GM23338 (cell line): ENCODE results near the gene ABHD14A.

Experiments
- CREB1 ChIP-seq: fragments of 250-450 bp; sonication (Bioruptor Pico); IDR thresholded peaks from 2 replicates; pipeline ENCODE4 v1.5.0; 2020; ENCODE audit warnings: low read depth, mild to moderate bottlenecking, moderate library complexity
- CTCF ChIP-seq, 2 experiments: fragments of 200-600 bp in 1 of 2; sonication (generic) in 1 of 2; conservative IDR thresholded peaks; 2 replicates each; pipeline versions ENCODE4 v1.5.1 to v1.6.1; 2016 to 2017; ENCODE audit warnings: antibody characterized with exemption in 2 of 2, low read depth in 2 of 2, mild to moderate bottlenecking in 2 of 2, moderate library complexity in 1 of 2
- ETS1 ChIP-seq: IDR thresholded peaks from 2 replicates; pipeline ENCODE4 v1.6.1; 2016; ENCODE audit warnings: antibody characterized with exemption
- EZH2 ChIP-seq: fragments of 200-600 bp; sonication (generic); IDR thresholded peaks from one replicate; pipeline ENCODE4 v1.8.0; 2017; ENCODE audit warnings: antibody characterized with exemption, mild to moderate bottlenecking, low read depth; ENCODE audit not compliant: unreplicated experiment
- EZH2phosphoT487 ChIP-seq: fragments of 200-600 bp; sonication (generic); IDR thresholded peaks from one replicate; pipeline ENCODE4 v1.8.1; 2018; ENCODE audit warnings: antibody characterized with exemption; ENCODE audit not compliant: unreplicated experiment
- JUNB ChIP-seq: IDR thresholded peaks from one replicate; pipeline ENCODE4 v1.6.1; 2016; ENCODE audit warnings: antibody characterized with exemption; ENCODE audit not compliant: unreplicated experiment
- POLR2AphosphoS5 ChIP-seq: IDR thresholded peaks from 2 replicates; pipeline ENCODE4 v1.6.1; 2016; ENCODE audit warnings: antibody characterized with exemption, low read depth
- REST ChIP-seq: IDR thresholded peaks from one replicate; pipeline ENCODE4 v1.6.1; 2018; ENCODE audit warnings: antibody characterized with exemption; ENCODE audit not compliant: unreplicated experiment
- STAT1 ChIP-seq: IDR thresholded peaks from one replicate; pipeline ENCODE4 v1.6.1; 2016; ENCODE audit warnings: antibody characterized with exemption; ENCODE audit not compliant: unreplicated experiment
- ZNF114 ChIP-seq: fragments of 250-450 bp; sonication (Bioruptor Pico); IDR thresholded peaks from 2 replicates; pipeline ENCODE4 v1.5.0; 2020; ENCODE audit warnings: mild to moderate bottlenecking, moderate library complexity
- ZNF331 ChIP-seq: fragments of 250-450 bp; sonication (Bioruptor Pico); IDR thresholded peaks from 2 replicates; pipeline ENCODE4 v1.5.0; 2020; ENCODE audit warnings: low read depth, mild to moderate bottlenecking, moderate library complexity
- ZNF462 ChIP-seq: fragments of 250-450 bp; sonication (Bioruptor Pico); IDR thresholded peaks from 2 replicates; pipeline ENCODE4 v1.5.0; 2020; ENCODE audit warnings: mild to moderate bottlenecking, moderate library complexity

DNA sequence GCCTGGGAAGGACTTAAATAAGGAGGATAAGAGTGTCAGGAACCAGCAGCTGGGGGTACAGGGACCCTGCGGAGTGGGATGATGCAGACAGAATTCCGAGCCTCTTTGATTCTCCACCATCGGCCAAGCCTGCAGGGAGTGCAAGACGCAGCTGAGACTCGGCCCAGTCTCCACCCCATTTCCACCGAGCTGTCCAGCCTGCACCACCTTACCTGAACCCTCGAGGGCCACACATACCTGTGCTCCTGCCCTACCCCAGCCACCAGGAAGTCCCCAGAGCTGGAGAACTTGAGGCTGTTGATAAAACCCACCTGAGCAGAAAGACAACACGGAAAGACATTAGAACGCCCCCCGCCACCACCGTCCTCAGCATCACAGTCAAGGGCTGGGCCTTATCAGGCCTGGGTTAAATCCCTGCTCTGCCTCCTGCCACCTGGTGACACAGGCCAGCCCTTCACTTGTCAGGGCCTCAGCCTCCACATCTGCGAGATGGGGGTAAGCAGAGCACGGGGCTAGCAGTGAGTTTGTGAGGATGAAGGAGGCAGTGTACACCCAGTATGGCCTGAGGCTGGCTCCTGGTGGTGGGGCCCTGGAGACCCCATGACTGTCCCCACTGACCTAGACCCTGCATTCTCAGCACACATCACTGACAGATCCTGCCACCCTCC, 41.3 kb upstream of the ABHD14A start:
- TF ChIP-seq CTCF (conservative IDR thresholded peaks at IDR 0.05; ENCODE audit: low read depth in 2 of 2) = no peak
- no peak for TF ChIP-seq EZH2
- no peak for TF ChIP-seq EZH2phosphoT487
- no peak for TF ChIP-seq ZNF114 (CRISPR knock-in tag)
- no peak for TF ChIP-seq POLR2AphosphoS5
- no peak for TF ChIP-seq ZNF462 (CRISPR knock-in tag)
- TF ChIP-seq REST = no peak
- TF ChIP-seq STAT1 = no peak
- no peak for TF ChIP-seq ZNF331 (CRISPR knock-in tag)
- no peak for TF ChIP-seq JUNB
- TF ChIP-seq CREB1 = no peak
- TF ChIP-seq ETS1 = no peak
